Activated T-cell treated with anti-CD3 and anti-CD28 coated beads, Interleukin-2, amount 50 U/mL, for 24 hours (primary cell): ENCODE results near the gene LSR.
"Not testable (repeated sequence)": the region's sequence is repeated elsewhere in the genome, so short reads cannot be mapped to it uniquely, and the experiment has no call there.

Source experiments
- DNase-seq: peaks from one replicate; pipeline ENCODE4 v3.0.0-alpha.2; 2020
- H3K27ac Mint-ChIP-seq: 2 replicates; pipeline ENCODE4 v1.8.0; 2020; ENCODE audit warnings: mild to moderate bottlenecking, mixed read lengths
- H3K27me3 Mint-ChIP-seq: 2 replicates; pipeline ENCODE4 v1.8.0; 2020; ENCODE audit warnings: mixed read lengths
- H3K36me3 Mint-ChIP-seq: 2 replicates; pipeline ENCODE4 v1.8.0; 2020; ENCODE audit warnings: low read depth, mixed read lengths
- H3K4me1 Mint-ChIP-seq: 2 replicates; pipeline ENCODE4 v1.8.0; 2020; ENCODE audit warnings: low read depth, mixed read lengths
- H3K4me3 Mint-ChIP-seq: 2 replicates; pipeline ENCODE4 v1.8.0; 2020; ENCODE audit warnings: mild to moderate bottlenecking, moderate library complexity, mixed read lengths
- H3K9me3 Mint-ChIP-seq: 2 replicates; pipeline ENCODE4 v1.8.0; 2020; ENCODE audit warnings: mixed read lengths

Gene LSR

GRCh38 chr19:35213663-35214632 lies 34.9 kb upstream of the LSR start:
- H3K27me3 Mint-ChIP-seq, result no peaks in the 10 kb centered on the region
- H3K4me1 Mint-ChIP-seq, result peaks cover 74% of the 10 kb centered on the region
- peaks cover 13% of the 10 kb centered on the region for H3K9me3 Mint-ChIP-seq
- H3K4me3 Mint-ChIP-seq, result peak overlapping the region; percentile 61
- DNase-seq, result peak; percentile 76
- H3K27ac Mint-ChIP-seq, result peak overlapping the region; percentile 96
- no peaks in the 10 kb centered on the region for H3K36me3 Mint-ChIP-seq

GRCh38 chr19:35214766-35215422 lies 33.9 kb upstream of the LSR start:
- H3K9me3 Mint-ChIP-seq, result peaks cover 13% of the 10 kb centered on the region
- peak overlapping the region; percentile 96 for H3K27ac Mint-ChIP-seq
- no peaks in the 10 kb centered on the region for H3K27me3 Mint-ChIP-seq
- H3K4me3 Mint-ChIP-seq, result no peak overlapping the region
- peak; percentile 14 for DNase-seq
- peaks cover 69% of the 10 kb centered on the region for H3K4me1 Mint-ChIP-seq
- H3K36me3 Mint-ChIP-seq, result no peaks in the 10 kb centered on the region

DNA sequence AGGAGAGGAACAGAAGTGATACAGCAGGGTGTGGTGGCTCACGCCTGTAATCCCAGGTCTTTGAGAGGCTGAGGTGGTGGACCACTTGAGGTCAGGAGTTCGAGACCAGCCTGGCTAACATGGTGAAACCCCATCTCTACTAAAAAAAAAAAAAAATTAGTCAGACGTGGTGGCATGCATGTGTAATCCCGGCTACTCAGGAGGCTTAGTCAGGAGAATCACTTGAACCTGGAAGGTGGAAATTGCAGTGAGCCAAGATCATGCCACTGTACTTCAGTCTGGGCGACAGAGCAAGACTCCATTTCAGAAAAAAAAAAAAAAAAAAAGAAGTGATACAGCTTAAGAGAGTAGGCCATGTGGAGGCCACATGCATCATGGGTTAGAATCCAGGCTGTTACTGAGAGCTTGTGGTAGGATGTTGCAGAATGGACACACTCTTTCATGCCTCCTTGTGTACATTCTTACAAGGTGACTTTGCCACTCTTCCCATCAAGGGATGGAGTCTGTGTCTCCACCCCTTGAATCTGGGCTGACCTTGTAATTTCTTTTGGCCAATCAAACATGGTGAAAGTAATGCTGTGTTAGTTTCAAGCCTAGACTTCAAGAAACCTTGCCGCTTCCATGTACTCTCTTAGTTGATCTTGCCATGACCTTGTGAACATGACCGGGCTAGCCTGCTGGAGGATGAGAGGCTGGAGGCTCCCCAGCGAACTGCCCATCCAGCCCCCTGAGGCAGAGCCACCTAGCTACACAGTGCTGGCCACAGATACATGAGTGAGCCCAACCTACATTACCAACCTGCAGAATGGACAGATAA lies 32.6 kb upstream of the LSR start:
- Mint-ChIP-seq H3K9me3 (peaks cover 13% of the 10 kb centered on the region), H3K4me1 (peaks cover 67% of the 10 kb centered on the region), H3K27me3 (no peaks in the 10 kb centered on the region), H3K36me3 (no peaks in the 10 kb centered on the region), H3K27ac (peak overlapping the region; percentile 59), H3K4me3 (no peak overlapping the region)
- no peak for DNase-seq

DNA sequence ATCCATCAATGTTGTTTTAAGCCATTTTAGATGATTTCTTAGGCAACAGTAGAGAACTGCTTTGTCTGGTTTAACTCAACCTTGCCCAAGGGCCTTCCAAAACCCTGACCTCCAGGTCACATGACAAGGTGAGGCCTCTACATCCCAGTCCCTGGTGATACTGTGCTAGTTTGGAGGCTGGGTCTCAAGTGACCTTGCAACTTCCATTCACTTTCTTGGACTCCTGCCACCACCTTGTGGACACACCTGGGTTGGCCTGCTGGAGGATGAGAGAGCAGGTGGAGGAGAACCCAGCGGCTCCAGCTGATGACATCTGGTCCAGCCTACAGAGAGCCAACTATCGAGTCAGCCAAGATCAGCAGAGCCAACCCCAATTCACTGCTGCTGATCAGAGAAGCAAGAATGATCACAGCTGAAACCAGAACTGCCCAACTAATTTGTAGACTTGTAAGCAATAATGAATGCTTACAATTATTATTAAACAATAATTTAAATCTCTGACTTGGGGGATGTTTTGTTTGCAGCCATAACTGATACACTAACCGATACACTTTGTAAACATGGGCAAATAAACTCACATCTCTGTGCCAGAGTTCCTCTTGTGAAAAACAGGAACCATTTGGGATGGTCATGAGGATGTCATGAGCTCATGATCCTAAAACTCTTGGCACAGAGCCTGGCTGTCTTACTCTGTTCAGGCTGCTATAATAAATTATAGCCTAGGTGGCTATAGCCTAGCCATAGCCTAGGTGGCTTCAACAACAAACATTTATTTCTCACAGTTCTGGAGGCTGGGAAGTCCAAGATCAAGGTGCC lies 31.8 kb upstream of the LSR start:
- H3K4me1 Mint-ChIP-seq, result peaks cover 60% of the 10 kb centered on the region

DNA sequence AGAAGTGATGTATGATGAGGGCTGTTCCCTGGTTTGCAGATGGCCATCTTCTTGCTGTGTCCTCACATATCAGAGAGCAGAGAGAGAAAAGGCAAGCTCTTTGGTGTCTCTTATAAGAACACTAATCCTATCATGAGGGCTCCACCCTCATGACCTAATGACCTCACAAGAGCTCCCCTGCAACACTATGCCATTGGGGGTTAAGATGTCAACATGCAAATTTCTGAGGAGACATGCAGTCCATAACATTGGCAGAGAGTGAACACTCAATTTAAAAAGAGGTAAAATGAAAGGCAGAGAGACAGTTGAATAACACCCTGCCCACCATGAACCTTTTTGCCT lies 31.2 kb upstream of the LSR start:
- H3K27ac Mint-ChIP-seq, result no peak overlapping the region
- H3K27me3 Mint-ChIP-seq, result no peaks in the 10 kb centered on the region
- no peak for DNase-seq
- H3K4me3 Mint-ChIP-seq, result no peak overlapping the region
- H3K4me1 Mint-ChIP-seq, result peaks cover 54% of the 10 kb centered on the region
- H3K9me3 Mint-ChIP-seq, result peaks cover 13% of the 10 kb centered on the region
- no peaks in the 10 kb centered on the region for H3K36me3 Mint-ChIP-seq

More for the DNA sequence above, 31.8 kb upstream of the LSR start:
- Mint-ChIP-seq H3K36me3 (no peaks in the 10 kb centered on the region), H3K9me3 (peaks cover 13% of the 10 kb centered on the region), H3K4me3 (no peak overlapping the region), H3K27ac (peak overlapping the region; percentile 59), H3K27me3 (no peaks in the 10 kb centered on the region)
- DNase-seq, result peak; percentile 50

- H3K27ac Mint-ChIP-seq, result no peak overlapping the region
- H3K36me3 Mint-ChIP-seq, result no peaks in the 10 kb centered on the region
- H3K4me3 Mint-ChIP-seq, result no peak overlapping the region
- no peaks in the 10 kb centered on the region for H3K27me3 Mint-ChIP-seq
- H3K9me3 Mint-ChIP-seq, result peaks cover 13% of the 10 kb centered on the region
- peaks cover 51% of the 10 kb centered on the region for H3K4me1 Mint-ChIP-seq
- no peak for DNase-seq
Measured at GRCh38 chr19:35219008-35219407, 29.8 kb upstream of the LSR start.

GRCh38 chr19:35220315-35220921 lies 28.4 kb upstream of the LSR start:
- no peak overlapping the region for H3K27ac Mint-ChIP-seq
- DNase-seq, result peak; percentile 24
- H3K4me3 Mint-ChIP-seq, result no peak overlapping the region
- no peaks in the 10 kb centered on the region for H3K36me3 Mint-ChIP-seq
- no peaks in the 10 kb centered on the region for H3K27me3 Mint-ChIP-seq
- H3K4me1 Mint-ChIP-seq, result peaks cover 42% of the 10 kb centered on the region
- peaks cover 13% of the 10 kb centered on the region for H3K9me3 Mint-ChIP-seq

- peaks cover 40% of the 10 kb centered on the region for H3K4me1 Mint-ChIP-seq
- not testable (repeated sequence) for H3K27ac Mint-ChIP-seq, H3K36me3 Mint-ChIP-seq, H3K27me3 Mint-ChIP-seq, H3K4me3 Mint-ChIP-seq
- peak; percentile 24 for DNase-seq
- H3K9me3 Mint-ChIP-seq, result peaks cover 13% of the 10 kb centered on the region
Measured at GRCh38 chr19:35220973-35221590, 27.7 kb upstream of the LSR start.

- peak; percentile 23 for DNase-seq
- no peaks in the 10 kb centered on the region for H3K36me3 Mint-ChIP-seq
- H3K9me3 Mint-ChIP-seq, result peaks cover 2% of the 10 kb centered on the region
- H3K4me3 Mint-ChIP-seq, result no peak overlapping the region
- H3K4me1 Mint-ChIP-seq, result peaks cover 28% of the 10 kb centered on the region
- H3K27ac Mint-ChIP-seq, result no peak overlapping the region
- no peaks in the 10 kb centered on the region for H3K27me3 Mint-ChIP-seq
Measured at GRCh38 chr19:35222373-35223015, 26.3 kb upstream of the LSR start.

GRCh38 chr19:35223084-35223790 lies 25.6 kb upstream of the LSR start:
- Mint-ChIP-seq H3K27ac (no peak overlapping the region), H3K4me3 (no peak overlapping the region), H3K4me1 (peaks cover 26% of the 10 kb centered on the region), H3K9me3 (no peaks in the 10 kb centered on the region), H3K27me3 (no peaks in the 10 kb centered on the region), H3K36me3 (no peaks in the 10 kb centered on the region)
- DNase-seq, result peak; percentile 17

DNA sequence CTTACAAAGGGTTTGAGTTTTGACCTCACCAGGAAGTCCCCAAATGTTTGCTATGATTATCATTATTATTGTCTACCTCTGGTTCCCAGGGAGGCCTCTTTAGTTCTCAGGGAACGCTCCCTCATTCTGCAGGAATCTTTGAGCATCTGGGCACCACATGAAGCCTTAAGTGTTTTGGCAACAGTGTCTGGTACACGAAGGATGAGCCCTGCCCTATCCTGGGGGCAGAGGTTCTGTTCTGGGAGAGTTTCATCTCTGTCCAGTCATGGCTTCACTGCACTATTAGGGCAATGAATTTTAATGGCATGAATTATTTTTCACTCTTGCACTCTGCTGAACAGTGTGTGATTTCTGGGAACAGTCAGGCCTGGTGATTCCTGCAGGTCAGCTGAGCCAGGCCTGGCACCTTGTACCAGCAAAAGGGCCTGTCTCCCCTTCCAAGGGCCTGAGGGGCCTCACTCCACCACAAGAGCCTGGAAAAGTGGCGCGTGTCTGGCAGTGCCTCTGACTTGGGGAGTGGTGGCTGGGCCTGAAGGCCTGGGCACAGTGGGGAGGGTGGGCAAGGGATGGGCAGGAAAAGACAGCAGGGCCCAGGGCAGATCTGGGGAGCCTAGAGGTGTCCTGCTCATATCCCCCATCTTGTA lies 24.8 kb upstream of the LSR start:
- DNase-seq, result no peak
- no peaks in the 10 kb centered on the region for H3K27me3 Mint-ChIP-seq
- no peaks in the 10 kb centered on the region for H3K9me3 Mint-ChIP-seq
- H3K27ac Mint-ChIP-seq, result no peak overlapping the region
- no peak overlapping the region for H3K4me3 Mint-ChIP-seq
- H3K36me3 Mint-ChIP-seq, result no peaks in the 10 kb centered on the region
- H3K4me1 Mint-ChIP-seq, result peaks cover 26% of the 10 kb centered on the region
